ENCODE data around the gene ANKMY1.

Gene ANKMY1

DNA sequence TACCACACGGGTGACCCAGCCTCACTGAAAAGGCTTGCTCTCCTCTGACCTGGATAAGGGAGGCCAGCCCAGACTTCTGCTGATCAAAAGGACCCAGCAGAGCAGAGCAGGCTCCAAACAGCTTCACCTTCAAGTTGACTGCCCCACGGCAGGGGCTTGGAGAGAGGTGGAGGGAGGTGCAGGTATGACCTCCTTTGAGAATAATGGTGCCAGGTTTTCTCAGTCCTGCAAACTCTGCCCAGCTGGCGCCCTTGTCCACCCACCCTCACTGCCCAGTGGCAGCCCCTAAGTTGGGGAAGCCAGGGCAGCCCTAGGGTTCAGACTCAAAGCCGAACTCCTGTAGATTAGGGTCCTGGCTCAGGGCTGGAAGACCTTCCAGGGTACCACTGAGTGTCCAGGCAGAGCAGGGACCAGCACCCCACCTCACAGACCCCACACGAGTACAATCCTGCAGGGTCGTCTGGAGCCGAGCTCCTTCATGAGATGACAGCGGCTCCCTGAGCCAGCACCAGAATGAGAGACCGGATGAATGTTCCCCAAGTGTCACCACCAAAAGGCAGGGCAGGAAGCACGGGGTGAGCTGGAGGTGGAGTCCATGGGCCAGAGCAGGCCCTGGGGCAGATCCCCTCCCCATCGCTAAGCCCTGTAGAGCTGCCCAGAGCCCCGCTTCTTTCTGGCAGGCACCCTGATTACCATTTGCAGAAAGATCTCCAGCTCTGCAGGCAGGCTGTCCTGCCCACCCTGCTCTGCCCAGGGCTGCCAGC lies 125.9 kb downstream of the ANKMY1 start:
- no peak for DNase-seq

DNA sequence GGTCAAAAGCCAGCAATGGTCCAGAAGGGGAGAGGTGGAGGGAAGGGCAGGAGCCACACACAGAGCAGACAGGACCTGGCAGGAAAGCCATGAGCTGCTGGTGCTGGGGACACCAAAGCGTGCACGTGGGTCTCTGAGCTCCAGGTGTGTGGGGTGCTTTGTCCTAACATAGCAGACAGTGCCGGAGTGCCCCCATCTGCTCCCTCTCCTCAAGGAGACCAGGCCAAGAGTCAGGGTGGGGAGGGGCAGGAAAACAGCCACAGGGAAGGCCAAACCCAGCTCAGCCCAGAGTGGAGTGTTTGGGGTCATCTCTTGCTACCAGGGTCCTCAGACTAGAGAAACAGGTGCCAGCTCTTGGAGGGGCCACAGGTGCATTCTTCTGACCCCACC lies 126.5 kb downstream of the ANKMY1 start:
- DNase-seq, result peak; percentile 43

DNA sequence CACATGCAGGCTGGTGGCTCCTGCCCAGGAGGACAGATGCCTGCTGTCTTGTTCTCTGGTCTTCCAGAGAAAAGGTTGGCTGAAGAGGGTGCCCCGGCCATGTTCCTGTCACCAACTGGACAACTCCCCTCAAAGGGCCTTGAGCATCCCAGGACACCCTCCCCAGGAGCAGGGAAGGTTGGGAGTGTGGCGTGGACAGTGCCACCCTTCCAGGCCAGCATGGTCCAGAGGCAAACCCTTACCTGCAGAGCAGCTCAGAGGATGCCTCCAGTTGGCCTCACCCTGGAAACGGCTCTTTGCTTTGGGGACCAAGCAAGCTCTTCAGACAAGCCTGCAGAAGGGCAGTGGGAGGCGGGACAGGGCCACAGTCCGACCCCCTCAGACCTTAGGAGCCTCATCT lies 127.2 kb downstream of the ANKMY1 start:
- DNase-seq, result no peak

DNA sequence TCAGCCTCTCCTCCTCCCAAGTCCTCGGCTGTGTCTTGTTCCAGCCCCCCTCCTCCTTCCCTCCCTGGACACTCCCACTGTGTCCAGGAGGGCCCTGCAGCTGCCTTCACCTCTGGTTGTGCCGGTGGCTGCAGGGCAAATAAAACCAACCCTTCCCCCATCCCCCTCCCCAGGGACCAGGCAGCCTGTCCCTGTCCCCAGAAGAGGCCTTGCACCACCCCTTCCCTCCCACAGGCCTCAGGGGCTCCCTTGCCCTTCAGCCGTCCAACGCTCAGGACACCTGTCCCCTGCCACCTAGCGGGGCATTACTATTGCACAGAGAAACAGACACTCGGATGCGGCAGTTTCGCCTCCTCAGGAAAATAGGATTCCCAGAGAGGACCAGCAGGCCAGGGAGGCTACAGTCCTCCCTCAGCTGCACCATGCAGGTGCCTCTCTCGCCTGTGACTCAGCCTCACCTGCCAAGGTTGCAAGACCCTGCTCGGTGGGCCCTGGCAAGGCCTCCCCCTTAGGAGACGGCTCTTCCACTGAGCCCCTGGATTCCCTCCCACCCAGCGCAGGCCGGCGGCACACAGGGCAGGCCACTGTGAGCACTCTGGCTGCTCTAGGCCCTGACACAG lies 127.8 kb downstream of the ANKMY1 start:
- peak; percentile 80 for DNase-seq

All from RPMI8226 (cell line).